Measurements from ENCODE around the gene FOXL3. TPM values are rescaled to one million over a fixed set of nuclear protein-coding genes. Genes with fewer than 3 reads are reported as not detected.

Gene FOXL3
- total RNA-seq, 1 experiment from 2014 or later = not detected

DNA sequence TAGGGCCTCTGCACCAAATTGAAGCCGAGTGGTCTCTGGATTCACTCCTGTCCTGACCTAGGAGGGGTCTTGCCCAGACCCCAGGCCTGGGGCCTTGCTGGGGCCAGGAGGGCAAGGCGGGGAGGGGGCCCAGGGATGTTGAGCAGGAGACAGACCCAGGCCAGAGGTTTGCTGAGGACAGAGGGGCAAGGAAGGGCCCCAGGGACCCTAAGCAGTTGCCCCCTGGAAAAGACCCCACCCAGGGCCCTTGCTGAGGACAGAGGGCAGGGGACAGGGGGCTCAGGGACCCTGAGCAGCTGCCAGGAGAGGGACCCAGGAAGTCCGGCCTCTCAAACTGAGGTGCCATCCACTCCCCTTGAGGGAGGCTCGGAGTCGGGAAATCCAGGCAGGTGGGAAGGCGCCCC lies 32.7 kb downstream of the FOXL3 start:
- POLR2A ChIA-PET = no interaction called here
- Histone ChIP-seq H3K27me3 (ENCODE audit: insufficient read depth, low read length) (no peaks in the 10 kb centered on the region; the same call in 1 of the 2 replicates), H3K36me3 (ENCODE audit: control insufficient read depth in 1 of 2, insufficient read depth in 2 of 2, low read length in 2 of 2) (no peaks in the 10 kb centered on the region), H3K4me3 (replicated peaks in 1 of 2; ENCODE audit: low read depth in 1 of 2, low read length in 2 of 2) (no peak overlapping the region), H2AFZ (ENCODE audit: low read depth, low read length, poor library complexity, severe bottlenecking) (no peak overlapping the region), H3K9ac (ENCODE audit: low read length) (no peak overlapping the region), H3K27ac (ENCODE audit: low read depth, low read length) (no peak overlapping the region), H3K4me2 (ENCODE audit: low read length) (no peak overlapping the region), H3K4me1 (ENCODE audit: control insufficient read depth in 1 of 2, insufficient read depth in 2 of 2, low read length in 2 of 2) (no peaks in the 10 kb centered on the region), H3K9me2 (ENCODE audit: insufficient read depth) (no peaks in the 10 kb centered on the region), H3K79me2 (ENCODE audit: insufficient read depth, low read length) (no peaks in the 10 kb centered on the region), H4K20me1 (ENCODE audit: insufficient read depth) (no peaks in the 10 kb centered on the region), H3K9me3 (ENCODE audit: control insufficient read depth in 1 of 2, insufficient read depth in 1 of 2, low read depth in 1 of 2, low read length in 2 of 2) (no peaks in the 10 kb centered on the region)
- ATAC-seq (no peak), DNase-seq (ENCODE audit: low read depth, low spot score) (no peak)
- RAD21 ChIA-PET (ENCODE audit: low non-redundant PET in 1 of 2, low total read pairs in 2 of 2, uncharacterized antibody in 2 of 2, unreplicated experiment in 2 of 2) = interaction anchor here in 1 of 2 experiments (1.0 kb wide), 1 partner anchor 314 kb away, joined by 4 read pairs; no protein-coding TSS in a partner anchor
- CTCF ChIA-PET = interaction anchor here (1.0 to 2.0 kb wide), 7 partner anchors 11 to 551 kb away, joined by 3 to 14 read pairs (median 6); no protein-coding TSS in a partner anchor
- BruUV-seq (replicated peaks) = no TSS peak
- TF ChIP-seq EGR1 (IDR thresholded peaks at IDR 0.05; ENCODE audit: low read depth) (no peak), MAX (IDR thresholded peaks at IDR 0.05) (no peak), YY1 (IDR thresholded peaks at IDR 0.05; ENCODE audit: extremely low read depth, insufficient replicate concordance, low read depth, low read length) (no peak), SRF (IDR thresholded peaks at IDR 0.05; ENCODE audit: low read depth) (no peak), SIN3A (IDR thresholded peaks at IDR 0.05; ENCODE audit: low read depth) (no peak), ZNF274 (IDR thresholded peaks at IDR 0.05; ENCODE audit: low read depth, low read length) (no peak), EZH2 (IDR thresholded peaks at IDR 0.05) (no peak), ZFX (IDR thresholded peaks at IDR 0.05) (no peak), CBX3 (IDR thresholded peaks at IDR 0.05; ENCODE audit: low read depth) (no peak), CEBPB (IDR thresholded peaks at IDR 0.05; ENCODE audit: low read depth) (no peak), ATF3 (IDR thresholded peaks at IDR 0.05) (no peak), CTCF (IDR thresholded peaks at IDR 0.05 in 2 of 3, conservative IDR thresholded peaks at IDR 0.05 in 1 of 3; ENCODE audit: borderline replicate concordance in 1 of 3, insufficient read depth in 1 of 3, low read depth in 2 of 3, low read length in 2 of 3) (no peak), REST (IDR thresholded peaks at IDR 0.05; ENCODE audit: low read depth) (no peak), RAD21 (IDR thresholded peaks at IDR 0.05; ENCODE audit: low read depth) (no peak)
- intact Hi-C loops (cut with micrococcal nuclease) = loop anchor here (2.0 to 10.0 kb wide), 5 partner anchors 192 to 550 kb away; partner anchors contain the start of gene PDGFA
